ENCODE data around the gene COL28A1.

COL28A1 gene

DNA sequence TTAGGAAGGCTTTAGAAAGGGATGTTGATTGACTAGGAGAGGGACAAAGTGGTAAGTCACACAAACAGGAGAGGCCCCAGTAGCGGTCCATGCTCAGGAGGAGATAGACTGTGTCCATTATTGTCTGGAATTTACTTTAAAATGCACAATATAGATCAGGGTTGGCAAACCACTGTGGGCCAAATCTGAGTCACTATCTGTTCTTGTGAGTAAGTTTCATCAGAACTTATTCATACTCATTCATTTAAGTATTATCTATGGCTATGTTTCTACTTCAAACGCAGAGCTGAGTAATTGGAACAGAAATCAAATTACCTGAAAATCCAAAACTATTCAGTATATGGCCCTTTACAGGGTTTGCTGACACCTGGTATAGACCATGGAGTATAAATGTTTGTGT is 166.5 kb downstream of the COL28A1 start:
- no peak overlapping the region for H3K27ac ChIP-seq
- TF ChIP-seq, protein P1, sequence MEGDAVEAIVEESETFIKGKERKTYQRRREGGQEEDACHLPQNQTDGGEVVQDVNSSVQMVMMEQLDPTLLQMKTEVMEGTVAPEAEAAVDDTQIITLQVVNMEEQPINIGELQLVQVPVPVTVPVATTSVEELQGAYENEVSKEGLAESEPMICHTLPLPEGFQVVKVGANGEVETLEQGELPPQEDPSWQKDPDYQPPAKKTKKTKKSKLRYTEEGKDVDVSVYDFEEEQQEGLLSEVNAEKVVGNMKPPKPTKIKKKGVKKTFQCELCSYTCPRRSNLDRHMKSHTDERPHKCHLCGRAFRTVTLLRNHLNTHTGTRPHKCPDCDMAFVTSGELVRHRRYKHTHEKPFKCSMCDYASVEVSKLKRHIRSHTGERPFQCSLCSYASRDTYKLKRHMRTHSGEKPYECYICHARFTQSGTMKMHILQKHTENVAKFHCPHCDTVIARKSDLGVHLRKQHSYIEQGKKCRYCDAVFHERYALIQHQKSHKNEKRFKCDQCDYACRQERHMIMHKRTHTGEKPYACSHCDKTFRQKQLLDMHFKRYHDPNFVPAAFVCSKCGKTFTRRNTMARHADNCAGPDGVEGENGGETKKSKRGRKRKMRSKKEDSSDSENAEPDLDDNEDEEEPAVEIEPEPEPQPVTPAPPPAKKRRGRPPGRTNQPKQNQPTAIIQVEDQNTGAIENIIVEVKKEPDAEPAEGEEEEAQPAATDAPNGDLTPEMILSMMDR (conservative IDR thresholded peaks at IDR 0.05): no peak

DNA sequence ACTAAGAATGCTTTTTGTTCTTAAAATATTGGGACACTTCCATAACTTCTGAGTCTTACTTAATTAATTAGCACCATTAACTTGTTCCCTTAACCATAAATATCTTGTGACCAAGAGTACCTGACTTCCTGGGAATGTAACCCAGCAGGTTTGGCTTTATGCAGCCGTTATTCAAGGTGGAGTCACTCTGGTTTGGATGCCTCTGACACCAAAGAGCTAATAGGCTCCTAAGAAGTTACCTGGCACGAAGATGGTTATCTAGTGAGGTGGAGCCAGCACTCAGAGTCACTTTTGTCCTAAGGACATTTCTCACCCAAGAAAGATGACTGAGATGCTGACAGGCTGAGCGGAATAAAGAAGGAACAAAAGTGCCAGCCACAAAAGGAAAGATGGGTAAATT is 181.0 kb downstream of the COL28A1 start:
- TF ChIP-seq, protein P1 (conservative IDR thresholded peaks at IDR 0.05): no peak

DNA sequence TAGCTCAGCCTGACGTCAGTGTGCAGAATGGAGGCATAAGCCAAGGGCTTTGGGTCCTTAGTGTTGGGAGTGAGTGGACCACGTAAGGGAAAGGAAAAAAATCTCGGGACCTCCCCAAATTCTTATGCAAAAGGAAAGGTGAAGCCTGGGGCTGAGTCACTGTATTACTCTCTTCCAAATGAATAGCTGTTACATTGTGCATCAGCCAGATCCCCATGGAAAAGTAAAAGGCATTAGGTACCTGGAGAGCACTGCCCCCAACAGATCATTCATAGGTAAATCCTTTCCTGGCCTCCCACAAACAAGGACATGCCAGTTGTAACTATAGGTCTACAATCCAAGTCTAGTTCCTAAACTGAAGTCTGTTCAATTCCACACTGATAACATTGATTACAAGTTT is 182.8 kb downstream of the COL28A1 start:
- H3K27ac ChIP-seq: no peak overlapping the region
- TF ChIP-seq, protein P1 (conservative IDR thresholded peaks at IDR 0.05): no peak

More for the DNA sequence above, 181.0 kb downstream of the COL28A1 start:
- H3K27ac ChIP-seq: no peak overlapping the region

DNA sequence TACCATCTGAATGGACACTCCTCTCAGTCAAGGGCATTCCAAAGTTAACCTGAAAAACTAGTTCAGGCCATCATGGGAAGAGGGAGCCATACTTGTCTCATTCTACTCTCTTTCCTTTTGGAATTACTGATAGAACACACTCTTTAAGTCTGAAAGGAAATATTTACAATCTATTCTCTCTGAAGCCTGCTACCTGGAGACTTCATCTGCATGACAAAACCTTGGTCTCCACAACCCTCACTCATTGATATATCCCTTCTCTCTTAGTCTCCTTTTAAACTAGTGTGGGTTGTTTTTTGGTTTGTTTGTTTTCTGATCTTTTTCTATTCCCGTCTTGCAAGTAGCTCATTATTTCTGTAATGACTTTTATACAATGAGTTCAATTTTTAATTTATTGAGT is 183.8 kb downstream of the COL28A1 start:
- TF ChIP-seq, protein P1 (conservative IDR thresholded peaks at IDR 0.05): no peak
- no peak overlapping the region for H3K27ac ChIP-seq

DNA sequence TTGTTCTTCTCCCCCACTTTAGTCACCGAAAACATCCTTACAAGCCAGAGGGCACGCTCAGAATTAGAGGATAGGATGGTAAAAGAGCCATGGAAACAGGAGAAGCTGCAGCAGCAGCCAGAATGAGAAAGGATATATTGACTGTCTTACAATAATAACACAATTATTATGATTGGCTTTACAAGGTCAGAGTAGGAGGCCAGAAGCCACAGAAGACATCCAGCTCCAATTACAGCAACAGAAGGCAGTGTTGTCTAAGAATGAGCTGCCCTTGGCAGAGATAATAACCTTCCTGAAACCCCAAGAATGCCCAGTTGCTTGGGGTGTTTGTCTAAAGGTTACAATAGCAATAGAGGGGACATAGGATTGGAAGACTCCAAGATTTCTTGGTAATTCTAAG is 184.5 kb downstream of the COL28A1 start:
- TF ChIP-seq, protein P1 (conservative IDR thresholded peaks at IDR 0.05): no peak
- no peak overlapping the region for H3K27ac ChIP-seq

DNA sequence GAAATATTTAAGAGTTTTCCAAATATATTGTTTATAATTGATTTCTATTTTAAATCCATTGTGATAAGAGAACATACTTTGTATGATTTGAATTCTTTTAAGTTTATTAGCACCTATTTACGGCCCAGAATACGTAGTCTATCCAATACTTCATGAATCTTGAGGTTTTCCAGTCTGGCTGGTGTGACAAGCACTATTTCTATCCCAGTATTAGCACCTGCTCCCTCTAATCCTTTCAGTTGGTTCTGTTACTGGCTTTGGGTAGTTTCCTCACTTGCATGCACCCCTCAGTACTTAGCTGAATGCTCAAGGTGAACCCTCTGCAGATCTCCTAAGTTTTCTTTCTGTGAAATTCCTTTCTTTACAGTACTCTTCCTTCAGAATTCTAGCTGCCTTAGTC is 186.5 kb downstream of the COL28A1 start:
- no peak overlapping the region for H3K27ac ChIP-seq
- TF ChIP-seq, protein P1 (conservative IDR thresholded peaks at IDR 0.05): no peak

DNA sequence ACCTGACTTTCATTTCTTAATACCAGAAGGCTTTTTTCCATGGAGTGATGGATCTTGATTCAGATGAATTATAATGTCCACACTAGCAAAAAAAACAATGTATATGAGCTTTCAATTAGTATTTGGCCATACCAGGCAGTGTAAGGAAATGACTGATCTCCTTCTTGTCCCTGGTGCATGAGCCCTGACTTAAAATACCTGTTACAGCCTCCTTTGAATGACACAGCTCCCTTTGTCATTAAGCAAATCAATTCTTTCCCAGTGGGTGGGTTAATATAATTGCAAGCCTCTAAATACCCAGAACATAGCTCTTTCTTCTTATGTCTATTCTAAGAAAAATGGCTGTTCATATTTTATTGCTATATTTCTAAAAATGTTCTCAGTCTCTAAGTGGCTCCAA is 188.6 kb downstream of the COL28A1 start:
- TF ChIP-seq, protein P1 (conservative IDR thresholded peaks at IDR 0.05): no peak
- H3K27ac ChIP-seq: no peak overlapping the region

DNA sequence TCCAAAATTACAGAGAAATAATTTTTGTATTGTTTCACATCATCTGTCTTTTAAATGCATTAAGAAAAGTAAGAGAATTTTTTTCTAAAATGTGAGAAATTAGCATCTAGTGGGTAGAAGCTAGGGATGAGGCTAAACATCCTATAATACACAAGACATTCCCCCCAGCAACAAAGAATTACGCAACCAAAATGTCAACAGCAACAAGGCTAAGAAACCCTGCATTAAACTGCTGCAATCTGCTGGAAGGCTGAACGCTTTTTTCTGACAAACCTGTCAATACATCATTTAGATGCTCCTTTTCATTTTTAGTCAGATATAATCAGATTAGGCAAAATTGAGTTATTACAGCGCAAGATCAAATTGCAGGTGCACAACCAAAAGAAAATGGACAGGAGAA is 191.1 kb downstream of the COL28A1 start:
- TF ChIP-seq, protein P1 (conservative IDR thresholded peaks at IDR 0.05): no peak
- no peak overlapping the region for H3K27ac ChIP-seq
